Measurements from ENCODE around the gene CORO2B.

Gene CORO2B

DNA sequence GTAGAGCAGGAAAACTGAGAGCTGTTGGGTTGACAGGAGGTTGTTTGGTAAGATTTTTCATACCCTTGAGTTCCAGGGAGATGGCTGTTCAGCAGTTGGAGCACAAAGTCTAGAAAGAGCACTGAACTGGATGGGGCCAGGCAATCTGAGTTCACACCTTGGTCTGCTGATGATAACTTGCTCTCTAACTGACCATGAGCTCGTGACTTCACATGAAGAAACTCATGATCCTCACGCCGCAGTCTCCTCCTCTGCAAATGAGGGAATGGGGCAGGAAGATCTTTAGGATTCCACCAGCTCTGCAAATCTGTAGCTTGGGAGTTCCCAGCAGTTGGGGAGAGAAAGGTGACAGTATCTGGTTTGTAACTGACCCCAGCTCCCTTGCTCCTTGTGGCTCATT lies 33.7 kb downstream of the CORO2B start:
- no peak for DNase-seq

DNA sequence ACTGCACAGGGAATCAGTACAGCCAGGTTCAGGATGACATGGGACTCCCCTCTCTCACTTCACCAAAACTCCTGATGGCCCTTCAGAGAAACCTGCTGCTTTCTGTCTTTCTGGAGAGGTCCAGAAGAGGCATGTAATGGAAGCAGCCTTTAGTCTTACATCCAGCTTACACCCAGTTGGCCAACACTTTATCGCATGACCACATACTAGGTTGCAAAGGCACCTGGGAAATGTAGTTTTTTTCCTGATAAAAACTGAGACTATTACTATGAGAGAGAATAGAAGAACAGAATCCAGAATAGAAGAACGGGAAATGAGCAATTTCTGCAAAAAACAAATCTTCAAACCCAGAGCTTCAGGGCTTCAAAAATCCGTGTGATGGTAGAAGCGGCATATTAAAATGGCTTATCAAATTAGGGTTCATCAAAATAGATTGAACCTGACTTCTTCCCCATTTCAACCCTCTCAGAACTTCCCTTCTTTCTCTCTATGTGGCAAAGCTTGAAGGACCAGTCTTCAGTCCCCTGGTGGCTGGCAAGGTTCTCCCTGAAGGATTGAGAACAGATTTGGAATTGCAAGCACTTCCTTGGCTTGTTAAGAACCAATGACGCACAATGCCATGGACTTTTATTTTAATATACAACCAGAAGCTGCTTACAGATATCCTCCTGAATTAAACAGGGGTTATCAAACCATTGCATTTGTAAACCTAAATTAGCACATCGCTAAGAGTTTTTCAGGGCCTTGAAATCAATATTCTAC lies 34.4 kb downstream of the CORO2B start:
- no peak for DNase-seq

GRCh38 chr15:68614286-68615035 lies 35.7 kb downstream of the CORO2B start:
- DNase-seq = no peak

DNA sequence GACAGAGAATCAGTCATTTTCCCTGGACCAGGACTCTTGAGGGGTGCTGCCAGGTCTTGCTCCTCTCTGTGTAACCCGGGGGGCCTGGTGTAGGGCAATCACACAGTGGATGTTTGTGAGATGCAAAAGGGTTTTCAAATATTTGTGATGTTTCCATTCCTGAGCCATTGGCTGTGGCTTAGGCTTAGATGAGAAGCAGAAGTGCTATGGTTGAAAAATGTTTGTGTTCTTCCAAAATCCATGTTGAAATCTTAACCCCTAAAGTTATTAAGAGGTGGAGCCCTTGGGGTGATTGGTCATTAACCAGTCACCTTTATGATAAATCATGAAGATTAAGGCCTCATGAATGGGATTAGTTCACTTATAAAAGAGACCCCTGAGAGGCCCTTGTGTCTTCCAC lies 36.5 kb downstream of the CORO2B start:
- DNase-seq = no peak

DNA sequence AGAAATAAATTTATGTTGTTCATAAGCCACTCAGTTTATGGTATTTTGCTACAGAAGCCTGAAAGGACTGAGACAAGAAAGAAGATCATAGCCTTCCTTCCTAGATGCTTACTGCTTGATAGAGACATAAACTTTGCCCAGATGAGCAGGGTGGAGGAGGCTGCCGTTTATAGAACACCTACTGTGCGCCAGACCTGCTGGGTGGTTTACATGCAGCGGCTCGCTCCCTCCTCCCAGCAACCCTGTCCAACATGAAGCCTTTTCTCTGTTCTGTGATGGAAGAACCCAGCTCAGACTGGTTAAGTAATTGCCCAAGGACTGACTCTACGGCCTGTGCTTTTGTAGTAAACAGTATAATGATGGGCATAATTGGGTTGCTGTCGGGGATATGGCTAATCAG lies 37.0 kb downstream of the CORO2B start:
- no peak for DNase-seq

GRCh38 chr15:68616397-68616796 lies 37.6 kb downstream of the CORO2B start:
- DNase-seq = no peak

DNA sequence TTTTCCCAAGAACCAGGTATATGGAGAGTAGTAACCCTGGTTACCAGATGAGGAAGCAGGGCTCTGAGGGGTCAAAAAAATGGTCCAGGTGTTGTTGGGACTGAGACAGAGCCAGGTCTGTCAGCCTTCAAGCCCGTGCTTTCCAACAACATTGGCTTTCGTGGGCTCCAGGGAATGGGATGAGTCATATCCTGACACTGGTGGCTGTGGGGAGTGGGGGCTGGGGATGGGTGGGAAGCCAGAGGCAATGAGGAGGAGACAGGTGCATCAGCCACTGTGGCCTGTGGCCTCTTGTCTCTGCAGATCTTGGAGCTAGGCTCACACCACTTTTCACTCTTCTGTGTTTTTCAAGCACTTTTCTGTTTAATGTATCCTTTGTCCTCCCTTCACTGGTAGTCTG lies 38.2 kb downstream of the CORO2B start:
- no peak for DNase-seq

- no peak for DNase-seq
Observed at GRCh38 chr15:68617777-68618176, 39.0 kb downstream of the CORO2B start.

- no peak for DNase-seq
Observed at GRCh38 chr15:68618394-68618793, 39.6 kb downstream of the CORO2B start.

- DNase-seq = no peak
Observed at GRCh38 chr15:68618908-68619698, 40.3 kb downstream of the CORO2B start.

- DNase-seq = no peak
Observed at GRCh38 chr15:68620721-68621527, 42.1 kb downstream of the CORO2B start.

GRCh38 chr15:68621535-68621934 lies 42.7 kb downstream of the CORO2B start:
- no peak for DNase-seq

DNA sequence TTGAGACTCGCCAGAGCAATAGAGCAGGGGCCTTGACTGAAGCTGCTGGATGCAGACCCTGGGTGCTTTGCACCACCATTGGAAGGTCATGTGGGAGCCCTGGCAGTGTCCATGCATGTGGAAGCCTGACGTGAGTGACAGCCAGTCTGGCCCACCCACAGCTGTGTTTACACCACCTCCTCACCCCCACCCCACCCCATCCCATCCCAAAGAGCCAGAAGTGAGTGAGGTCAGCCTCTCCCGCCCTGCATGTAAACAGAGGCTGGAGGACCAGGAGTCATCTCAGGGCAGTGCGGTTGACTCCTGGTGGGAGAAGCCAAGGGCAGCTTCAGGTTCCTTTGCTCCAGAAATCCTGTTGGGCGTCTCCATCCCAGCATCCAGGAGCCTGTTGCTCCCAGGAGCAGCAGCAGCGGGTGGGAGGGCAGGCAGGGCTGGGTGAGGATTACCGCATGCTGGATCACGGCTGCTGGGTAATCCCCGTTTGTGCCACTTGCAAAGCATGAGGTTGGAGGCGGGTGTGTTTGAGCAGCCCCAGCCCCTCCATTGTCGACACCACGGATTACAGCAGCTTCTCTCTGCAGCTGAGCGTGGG lies 44.6 kb downstream of the CORO2B start:
- DNase-seq = no peak

GRCh38 chr15:68625853-68626252 lies 47.1 kb downstream of the CORO2B start:
- no peak for DNase-seq

GRCh38 chr15:68626283-68626682 lies 47.5 kb downstream of the CORO2B start:
- no peak for DNase-seq

DNA sequence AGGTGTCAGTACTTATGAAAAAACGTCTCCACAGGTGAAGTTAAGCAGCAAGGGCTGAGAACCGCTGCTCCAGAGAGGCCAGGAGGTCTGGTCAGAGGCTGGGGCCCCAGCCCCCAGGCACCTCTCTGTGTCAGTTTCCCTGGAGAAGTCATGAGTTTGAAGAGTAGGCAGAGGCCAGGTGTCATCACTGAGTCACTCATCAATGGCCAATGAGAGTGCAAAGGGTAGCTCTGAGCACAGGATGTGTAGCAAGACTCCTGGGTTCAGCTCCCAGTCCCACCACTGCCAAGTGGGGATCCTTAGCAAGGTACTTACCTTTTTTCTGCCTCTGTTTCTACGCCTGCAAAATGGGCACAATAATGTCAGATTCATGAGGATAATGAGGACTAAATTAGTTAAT lies 47.9 kb downstream of the CORO2B start:
- no peak for DNase-seq

DNA sequence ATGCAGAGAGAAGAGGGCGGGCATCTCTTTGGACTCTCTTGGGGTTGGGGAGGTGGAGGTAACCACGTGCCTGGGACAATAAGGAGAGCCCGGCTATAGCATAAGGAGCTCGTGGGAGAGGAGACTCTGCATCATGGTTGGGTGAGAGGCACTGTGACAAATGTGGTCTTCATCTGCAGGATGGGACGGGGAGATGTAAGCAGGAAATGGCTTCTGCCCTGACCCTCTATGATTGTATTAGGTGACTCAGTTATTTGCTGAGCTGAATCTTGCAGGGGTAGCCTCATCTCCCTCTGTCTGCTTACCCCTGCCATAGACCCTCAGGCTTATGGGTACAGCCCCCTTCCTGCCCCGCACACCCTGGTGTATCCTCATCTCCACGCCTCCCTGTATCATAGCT lies 48.7 kb downstream of the CORO2B start:
- no peak for DNase-seq

DNA sequence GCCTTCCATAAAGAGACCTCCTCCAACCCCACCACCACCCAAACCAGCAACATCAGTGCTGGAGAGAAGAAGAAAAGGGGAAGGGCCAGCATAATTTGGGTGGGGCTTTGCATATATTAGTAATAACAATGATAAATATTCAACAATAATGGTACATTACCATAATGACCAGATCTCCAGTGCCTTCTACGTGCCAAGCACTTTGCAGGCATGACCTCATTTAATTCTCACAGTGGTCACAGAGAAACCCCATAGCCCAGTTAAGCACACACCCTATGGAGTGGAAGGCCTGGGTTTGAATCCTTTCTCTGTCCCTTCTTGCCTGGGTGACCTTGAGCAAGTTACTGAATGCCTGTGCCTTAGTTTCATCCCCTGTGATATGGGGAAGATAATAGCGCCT lies 49.2 kb downstream of the CORO2B start:
- DNase-seq = no peak

GRCh38 chr15:68629519-68630210 lies 50.9 kb downstream of the CORO2B start:
- DNase-seq = no peak

GRCh38 chr15:68630211-68630555 lies 51.4 kb downstream of the CORO2B start:
- DNase-seq = no peak

GRCh38 chr15:68630836-68631235 lies 52.0 kb downstream of the CORO2B start:
- DNase-seq = no peak

- no peak for DNase-seq
Observed at GRCh38 chr15:68631601-68632051, 52.8 kb downstream of the CORO2B start.

Measured in NCI-H1048 (cell line).